ENCODE data around the gene SLC37A1.

SLC37A1 gene

DNA sequence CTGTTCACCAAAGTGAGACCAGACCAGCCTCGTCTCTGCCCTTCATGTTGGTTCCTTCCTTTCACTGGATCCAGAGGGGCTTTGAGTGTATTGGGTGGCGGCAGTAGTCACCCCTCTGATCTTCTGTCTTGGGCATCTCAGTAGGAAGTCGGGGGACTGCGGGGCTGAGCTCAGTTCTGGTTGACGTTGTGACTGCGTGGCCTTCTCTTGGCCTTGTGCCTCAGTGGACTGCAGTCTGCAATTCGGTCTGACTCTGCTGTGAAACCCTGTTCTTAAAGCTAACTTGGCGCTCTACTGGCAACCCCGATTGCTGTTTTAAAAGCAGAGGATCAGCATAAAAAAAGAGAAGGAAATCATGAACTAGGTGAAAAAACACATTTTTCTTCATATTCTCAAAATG, 56.7 kb downstream of the SLC37A1 start:
- H3K9me3 ChIP-seq (ENCODE audit: severe bottlenecking), result no peaks in the 10 kb centered on the region
- DNase-seq, result peak; percentile 2
- TF ChIP-seq, protein P1, sequence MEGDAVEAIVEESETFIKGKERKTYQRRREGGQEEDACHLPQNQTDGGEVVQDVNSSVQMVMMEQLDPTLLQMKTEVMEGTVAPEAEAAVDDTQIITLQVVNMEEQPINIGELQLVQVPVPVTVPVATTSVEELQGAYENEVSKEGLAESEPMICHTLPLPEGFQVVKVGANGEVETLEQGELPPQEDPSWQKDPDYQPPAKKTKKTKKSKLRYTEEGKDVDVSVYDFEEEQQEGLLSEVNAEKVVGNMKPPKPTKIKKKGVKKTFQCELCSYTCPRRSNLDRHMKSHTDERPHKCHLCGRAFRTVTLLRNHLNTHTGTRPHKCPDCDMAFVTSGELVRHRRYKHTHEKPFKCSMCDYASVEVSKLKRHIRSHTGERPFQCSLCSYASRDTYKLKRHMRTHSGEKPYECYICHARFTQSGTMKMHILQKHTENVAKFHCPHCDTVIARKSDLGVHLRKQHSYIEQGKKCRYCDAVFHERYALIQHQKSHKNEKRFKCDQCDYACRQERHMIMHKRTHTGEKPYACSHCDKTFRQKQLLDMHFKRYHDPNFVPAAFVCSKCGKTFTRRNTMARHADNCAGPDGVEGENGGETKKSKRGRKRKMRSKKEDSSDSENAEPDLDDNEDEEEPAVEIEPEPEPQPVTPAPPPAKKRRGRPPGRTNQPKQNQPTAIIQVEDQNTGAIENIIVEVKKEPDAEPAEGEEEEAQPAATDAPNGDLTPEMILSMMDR (IDR thresholded peaks at IDR 0.05; ENCODE audit: low read depth, low read length), result no peak
- no peaks in the 10 kb centered on the region for H3K27me3 ChIP-seq (ENCODE audit: insufficient read depth, low read depth, severe bottlenecking)
- H3K36me3 ChIP-seq, result no peaks in the 10 kb centered on the region
- no peak overlapping the region for H3K4me3 ChIP-seq (ENCODE audit: low read depth, low read length)
- H3K27ac ChIP-seq, result no peak overlapping the region

DNA sequence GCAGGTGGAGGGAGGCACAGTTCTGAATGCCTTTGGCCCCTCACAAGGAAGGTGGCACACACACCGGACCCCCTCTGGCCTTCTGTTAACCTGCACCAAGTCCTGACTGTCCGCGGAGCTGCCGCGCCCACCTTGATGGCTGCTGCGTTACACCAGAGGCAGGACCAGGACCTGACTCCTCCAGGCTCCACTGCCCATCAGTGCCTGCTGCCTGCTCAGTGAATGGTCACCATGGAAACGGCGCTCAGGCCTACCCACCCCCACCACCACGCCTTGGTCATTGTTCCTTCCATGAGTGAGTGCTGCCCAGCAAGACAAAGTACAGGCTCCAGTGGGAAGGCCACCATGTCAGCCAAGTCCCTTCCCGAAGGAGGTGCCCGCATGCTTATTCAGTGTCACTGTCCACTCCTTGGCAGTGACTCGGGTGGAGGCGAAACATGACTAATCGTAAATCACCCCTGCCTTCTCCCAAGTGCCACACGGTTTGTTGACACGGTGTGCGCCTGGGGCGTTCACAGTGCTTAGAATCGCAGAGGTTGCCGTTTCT, 57.3 kb downstream of the SLC37A1 start:
- Histone ChIP-seq H3K27me3 (ENCODE audit: insufficient read depth, low read depth, severe bottlenecking) (no peaks in the 10 kb centered on the region), H3K9me3 (ENCODE audit: severe bottlenecking) (no peaks in the 10 kb centered on the region), H3K4me3 (ENCODE audit: low read depth, low read length) (no peak overlapping the region), H3K36me3 (no peaks in the 10 kb centered on the region), H3K27ac (no peak overlapping the region)
- TF ChIP-seq, protein P1 (IDR thresholded peaks at IDR 0.05; ENCODE audit: low read depth, low read length), result no peak
- DNase-seq, result peak; percentile 19

DNA sequence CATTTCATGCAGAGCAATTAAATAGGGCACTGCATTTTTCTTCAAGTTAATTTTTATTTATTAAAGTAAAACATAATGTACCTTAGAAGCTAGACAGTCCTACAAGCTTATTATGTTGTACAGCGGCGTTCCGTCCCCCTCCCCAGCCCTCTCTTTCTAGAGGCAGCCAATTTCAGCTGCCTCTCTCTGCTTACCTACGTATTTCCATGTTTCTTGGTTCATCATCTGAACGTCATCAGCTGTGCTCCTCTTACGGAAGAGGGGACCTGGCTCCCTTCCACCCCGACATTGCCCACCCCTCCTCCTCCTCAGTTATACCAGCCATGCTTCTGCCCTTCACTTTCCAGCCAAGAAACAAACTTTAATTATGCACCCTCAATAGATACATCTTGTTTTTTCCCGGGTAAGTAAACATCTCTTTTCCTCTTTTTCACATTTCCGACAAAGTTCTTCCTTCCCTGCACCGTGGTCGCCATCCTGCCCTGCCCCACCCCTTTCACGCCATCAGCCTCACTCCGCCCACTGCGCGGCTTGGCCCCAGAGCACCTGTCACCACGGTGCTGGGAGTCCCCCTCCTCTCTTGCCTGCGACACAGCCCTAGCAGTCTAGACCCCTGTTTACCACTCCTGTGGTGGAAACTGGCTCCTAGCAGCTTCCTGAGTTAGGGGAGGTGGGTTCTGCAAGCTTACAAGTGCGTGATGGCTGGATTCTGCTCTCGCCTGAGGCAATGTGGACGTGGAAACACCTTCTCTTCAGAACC, 57.9 kb downstream of the SLC37A1 start:
- Histone ChIP-seq H3K27me3 (ENCODE audit: insufficient read depth, low read depth, severe bottlenecking) (no peaks in the 10 kb centered on the region), H3K27ac (no peak overlapping the region), H3K4me3 (ENCODE audit: low read depth, low read length) (no peak overlapping the region), H3K9me3 (ENCODE audit: severe bottlenecking) (peaks cover under 1% of the 10 kb centered on the region), H3K36me3 (no peaks in the 10 kb centered on the region)
- peak; percentile 5 for DNase-seq
- TF ChIP-seq, protein P1 (IDR thresholded peaks at IDR 0.05; ENCODE audit: low read depth, low read length), result no peak

DNA sequence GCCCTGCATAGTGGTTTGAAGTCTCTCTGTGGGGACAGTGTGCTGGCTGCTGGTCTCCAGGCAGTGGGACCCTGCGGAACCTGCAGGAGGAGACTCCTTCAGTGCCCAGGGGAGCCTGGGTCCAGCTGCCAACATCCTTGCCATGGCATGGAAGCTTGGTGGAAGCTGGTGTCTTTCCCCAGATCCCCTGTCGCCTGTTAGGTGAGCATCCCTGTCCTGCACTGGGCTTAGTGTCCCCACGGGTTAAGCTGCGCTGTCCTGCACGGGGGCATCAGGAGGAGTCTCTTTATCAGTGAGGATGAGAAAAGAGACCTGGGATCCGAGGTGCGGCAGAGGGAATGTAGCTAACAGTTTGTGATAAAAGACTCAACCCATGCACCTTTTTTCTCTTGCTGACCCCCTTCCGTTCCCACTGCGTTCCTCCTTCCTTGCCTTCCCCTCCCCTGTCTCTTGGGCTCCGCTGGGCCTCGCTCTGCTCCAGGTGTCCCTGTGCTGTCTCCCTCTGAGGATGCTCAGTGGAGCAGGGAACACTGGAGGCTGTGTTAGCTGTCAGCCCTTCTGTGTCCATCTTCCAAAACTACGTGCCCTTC, 59.3 kb downstream of the SLC37A1 start:
- H3K27me3 ChIP-seq (ENCODE audit: insufficient read depth, low read depth, severe bottlenecking), result no peaks in the 10 kb centered on the region
- H3K27ac ChIP-seq, result no peak overlapping the region
- peaks cover 9% of the 10 kb centered on the region for H3K9me3 ChIP-seq (ENCODE audit: severe bottlenecking)
- H3K36me3 ChIP-seq, result no peaks in the 10 kb centered on the region
- TF ChIP-seq, protein P1 (IDR thresholded peaks at IDR 0.05; ENCODE audit: low read depth, low read length), result no peak
- no peak overlapping the region for H3K4me3 ChIP-seq (ENCODE audit: low read depth, low read length)
- peak; percentile 6 for DNase-seq

DNA sequence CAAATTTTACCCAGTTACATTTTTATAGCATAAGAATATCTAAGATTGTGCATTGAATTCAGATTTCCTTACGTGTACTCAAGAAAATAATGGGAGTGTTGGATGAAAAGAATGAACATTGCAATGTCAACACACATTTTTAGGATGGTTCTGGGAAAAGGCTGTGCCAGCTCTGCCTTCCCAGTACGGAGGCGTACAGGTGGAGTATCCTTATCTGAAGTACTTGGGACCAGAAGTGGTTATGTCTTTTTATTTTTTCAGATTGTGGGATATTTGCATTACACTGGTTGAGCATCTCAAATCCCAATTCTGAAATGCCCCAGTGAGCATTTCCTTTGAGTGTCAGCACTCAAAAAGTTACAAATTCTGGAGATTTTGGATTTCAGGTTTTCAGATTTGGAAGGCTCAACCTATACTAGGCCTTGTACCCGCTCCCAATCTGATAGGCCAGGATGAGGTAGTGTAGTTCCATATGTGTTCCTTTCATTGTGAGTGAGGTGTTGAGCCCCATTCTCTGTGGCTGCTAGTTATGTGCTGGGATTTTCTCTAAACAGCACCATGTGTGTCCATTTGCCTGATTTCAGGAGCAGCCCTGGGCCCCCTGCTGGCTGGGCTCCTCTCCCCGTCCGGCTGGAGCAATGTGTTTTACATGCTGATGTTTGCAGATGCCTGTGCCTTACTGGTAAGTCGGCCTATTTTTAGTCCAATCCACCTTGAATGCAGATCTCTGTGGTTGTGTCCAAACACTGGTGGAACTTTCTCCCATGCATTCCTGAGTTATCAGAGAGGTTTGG, 60.8 kb downstream of the SLC37A1 start:
- TF ChIP-seq, protein P1 (IDR thresholded peaks at IDR 0.05; ENCODE audit: low read depth, low read length), result peak; percentile 69
- Histone ChIP-seq H3K36me3 (no peaks in the 10 kb centered on the region), H3K9me3 (ENCODE audit: severe bottlenecking) (peaks cover 9% of the 10 kb centered on the region), H3K27ac (no peak overlapping the region), H3K4me3 (ENCODE audit: low read depth, low read length) (no peak overlapping the region), H3K27me3 (ENCODE audit: insufficient read depth, low read depth, severe bottlenecking) (no peaks in the 10 kb centered on the region)
- peak; percentile 32 for DNase-seq
